H9 (cell line): ENCODE data around the gene KCNQ2. TPM values are rescaled to one million over a fixed set of nuclear protein-coding genes. Genes with fewer than 3 reads are reported as not detected.

Experiments
- DNase-seq: peaks from one replicate; pipeline ENCODE4 v3.0.0-alpha.2; 2017
- H2AFZ ChIP-seq: one replicate; pipeline ENCODE4 v1.6.1; 2013; ENCODE audit warnings: mild to moderate bottlenecking, low read length, control low read depth, moderate library complexity
- H2AK5ac ChIP-seq: 2 replicates; pipeline ENCODE4 v1.6.1; 2013; ENCODE audit warnings: low read length, control low read depth, mixed read lengths; ENCODE audit not compliant: insufficient read length
- H2BK120ac ChIP-seq: one replicate; pipeline ENCODE4 v1.6.1; 2013; ENCODE audit warnings: low read depth, mild to moderate bottlenecking, low read length, control low read depth, inconsistent platforms; ENCODE audit not compliant: poor library complexity, severe bottlenecking
- H2BK12ac ChIP-seq: 2 replicates; pipeline ENCODE4 v1.6.1; 2013; ENCODE audit warnings: low read length, control low read depth, mixed read lengths, low read depth; ENCODE audit not compliant: insufficient read length
- H2BK15ac ChIP-seq: 2 replicates; pipeline ENCODE4 v1.6.1; 2013; ENCODE audit warnings: low read depth, low read length, control low read depth
- H2BK20ac ChIP-seq: one replicate; pipeline ENCODE4 v1.6.1; 2013; ENCODE audit warnings: low read depth, mild to moderate bottlenecking, low read length, control low read depth, inconsistent platforms; ENCODE audit not compliant: poor library complexity, severe bottlenecking
- H2BK5ac ChIP-seq: 2 replicates; pipeline ENCODE4 v1.6.1; 2013; ENCODE audit warnings: low read length, control low read depth, mixed read lengths; ENCODE audit not compliant: insufficient read length
- H3K14ac ChIP-seq: 2 replicates; pipeline ENCODE4 v1.6.1; 2013; ENCODE audit warnings: low read length, control low read depth; ENCODE audit not compliant: insufficient read depth
- H3K18ac ChIP-seq: 2 replicates; pipeline ENCODE4 v1.6.1; 2013; ENCODE audit warnings: low read depth, mild to moderate bottlenecking, mixed read lengths, low read length, control low read depth; ENCODE audit not compliant: insufficient read length
- H3K23ac ChIP-seq: 2 replicates; pipeline ENCODE4 v1.6.1; 2013; ENCODE audit warnings: low read length, control low read depth, mixed read lengths, low read depth; ENCODE audit not compliant: insufficient read length
- H3K23me2 ChIP-seq: 2 replicates; pipeline ENCODE4 v1.6.1; 2013; ENCODE audit warnings: low read depth, mild to moderate bottlenecking, mixed read lengths, low read length, control low read depth; ENCODE audit not compliant: insufficient read length, poor library complexity, severe bottlenecking
- H3K27ac ChIP-seq: 2 replicates; pipeline ENCODE4 v1.5.1; 2013; ENCODE audit warnings: low read length, control low read depth, mixed read lengths, low read depth; ENCODE audit not compliant: insufficient read length
- H3K27me3 ChIP-seq: 2 replicates; pipeline ENCODE4 v1.6.1; 2013; ENCODE audit warnings: low read length, control low read depth, inconsistent platforms; ENCODE audit not compliant: insufficient read depth
- H3K4ac ChIP-seq: 2 replicates; pipeline ENCODE4 v1.6.1; 2013; ENCODE audit warnings: low read depth, mild to moderate bottlenecking, control low read depth, inconsistent platforms, low read length, moderate library complexity
- H3K4me1 ChIP-seq: 2 replicates; pipeline ENCODE4 v1.6.1; 2013; ENCODE audit warnings: low read length, control low read depth, inconsistent platforms; ENCODE audit not compliant: insufficient read depth
- H3K4me2 ChIP-seq: 2 replicates; pipeline ENCODE4 v1.6.1; 2013; ENCODE audit warnings: low read length, control low read depth, mixed read lengths; ENCODE audit not compliant: insufficient read length, insufficient read depth
- H3K56ac ChIP-seq: 2 replicates; pipeline ENCODE4 v1.6.1; 2013; ENCODE audit warnings: low read depth, mild to moderate bottlenecking, mixed read lengths, low read length, control low read depth; ENCODE audit not compliant: insufficient read length
- H3K79me1 ChIP-seq: 2 replicates; pipeline ENCODE4 v1.6.1; 2013; ENCODE audit warnings: low read depth, mild to moderate bottlenecking, moderate library complexity, low read length, control low read depth, inconsistent platforms; ENCODE audit not compliant: insufficient read depth, poor library complexity, severe bottlenecking
- H3K79me2 ChIP-seq: 2 replicates; pipeline ENCODE4 v1.6.1; 2013; ENCODE audit warnings: low read length, control low read depth, inconsistent platforms; ENCODE audit not compliant: insufficient read depth
- H3K9ac ChIP-seq: 2 replicates; pipeline ENCODE4 v1.6.1; 2013; ENCODE audit warnings: low read length, control low read depth, mixed read lengths; ENCODE audit not compliant: insufficient read length; ENCODE audit errors: extremely low read depth
- H3K9me3 ChIP-seq: one replicate; pipeline ENCODE4 v1.6.1; 2013; ENCODE audit warnings: low read depth, low read length, inconsistent platforms; ENCODE audit not compliant: control insufficient read depth
- H3T11ph ChIP-seq: one replicate; pipeline ENCODE4 v1.6.1; 2013; ENCODE audit warnings: mild to moderate bottlenecking, low read length, control low read depth, inconsistent platforms
- H4K20me1 ChIP-seq: one replicate; pipeline ENCODE4 v1.6.1; 2013; ENCODE audit not compliant: control insufficient read depth, insufficient read length, insufficient read depth
- H4K5ac ChIP-seq: 2 replicates; pipeline ENCODE4 v1.6.1; 2013; ENCODE audit warnings: low read depth, mild to moderate bottlenecking, mixed read lengths, low read length, control low read depth; ENCODE audit not compliant: insufficient read length
- H4K8ac ChIP-seq: replicated peaks from 2 replicates; pipeline ENCODE4 v1.6.1; 2013; ENCODE audit warnings: low read length, control low read depth, mixed read lengths, low read depth; ENCODE audit not compliant: insufficient read length
- H4K91ac ChIP-seq: 2 replicates; pipeline ENCODE4 v1.6.1; 2013; ENCODE audit warnings: low read depth, mild to moderate bottlenecking, moderate library complexity, mixed read lengths, low read length, control low read depth; ENCODE audit not compliant: insufficient read length
- H3K27ac Mint-ChIP-seq, 3 experiments: 2 replicates in 2 of 3; 3 replicates in 1 of 3; pipeline ENCODE4 v1.8.0; 2020 to 2021; ENCODE audit warnings: mixed read lengths in 3 of 3, mild to moderate bottlenecking in 1 of 3, moderate library complexity in 1 of 3
- H3K27me3 Mint-ChIP-seq: 2 replicates; pipeline ENCODE4 v1.8.0; 2021; ENCODE audit warnings: low read depth, mild to moderate bottlenecking, moderate library complexity, mixed read lengths
- H3K36me3 Mint-ChIP-seq, 3 experiments: 2 replicates in 2 of 3; 3 replicates in 1 of 3; pipeline ENCODE4 v1.8.0; 2020 to 2021; ENCODE audit warnings: low read depth in 3 of 3, mixed read lengths in 3 of 3; ENCODE audit not compliant: insufficient read depth in 1 of 3
- H3K4me1 Mint-ChIP-seq, 2 experiments: 2 replicates each; pipeline ENCODE4 v1.8.0; 2020; ENCODE audit warnings: mixed read lengths in 2 of 2
- H3K4me3 Mint-ChIP-seq, 2 experiments: 2 replicates in 1 of 2; 3 replicates in 1 of 2; pipeline ENCODE4 v1.8.0; 2020 to 2021; ENCODE audit warnings: mild to moderate bottlenecking in 2 of 2, mixed read lengths in 2 of 2, moderate library complexity in 1 of 2
- H3K9me3 Mint-ChIP-seq, 2 experiments: 2 replicates in 1 of 2; 3 replicates in 1 of 2; pipeline ENCODE4 v1.8.0; 2020; ENCODE audit warnings: mild to moderate bottlenecking in 2 of 2, mixed read lengths in 2 of 2, moderate library complexity in 1 of 2
- CTCF ChIP-seq: fragments of 200-600 bp; sonication (generic); conservative IDR thresholded peaks from 3 replicates; pipeline ENCODE4 v1.8.0; 2021; ENCODE audit warnings: antibody characterized with exemption, mild to moderate bottlenecking
- WGBS: extraction: QIAGEN DNeasy Blood & Tissue Kit; methylation state at CpG from one replicate; pipeline ENCODE4 v1.1.7; 2013; ENCODE audit warnings: missing lambda C conversion rate, low lambda C conversion rate, mixed read lengths; ENCODE audit not compliant: insufficient read length; ENCODE audit errors: extremely low coverage; 5-methylcytosine and 5-hydroxymethylcytosine counted together
- total RNA-seq: library from RNA; stranded (reverse); gene quantifications from 2 replicates; pipeline ENCODE4 v1.2.1, GENCODE V29; 2021

Gene KCNQ2
- total RNA-seq, 1 experiment from 2014 or later: 69.2 TPM

GRCh38 chr20:63491635-63492230 is 19.3 kb upstream of the KCNQ2 start:
- H4K20me1 ChIP-seq: no peaks in the 10 kb centered on the region
- H2BK120ac ChIP-seq: no peak overlapping the region
- H3K27ac ChIP-seq: no peak overlapping the region
- no peak overlapping the region for H4K91ac ChIP-seq
- H2AK5ac ChIP-seq: no peak overlapping the region
- H2AFZ ChIP-seq: no peak overlapping the region
- DNase-seq: no peak
- Mint-ChIP-seq H3K36me3 (peaks cover 15 to 24% (median 15%) of the 10 kb centered on the region in 3 experiments; a peak in 6 of 7 replicates), H3K27me3 (peaks cover 49% of the 10 kb centered on the region), H3K27ac (no peak overlapping the region), H3K9me3 (peaks cover 2 to 11% of the 10 kb centered on the region in 2 experiments; a peak in 3 of 5 replicates), H3K4me3 (no peak overlapping the region; a peak in 1 of 5 replicates), H3K4me1 (peaks cover 2 to 8% of the 10 kb centered on the region in 2 experiments; a peak in 3 of 4 replicates)
- no peak overlapping the region for H3K18ac ChIP-seq
- H3K4me2 ChIP-seq: no peak overlapping the region
- no peak overlapping the region for H4K8ac ChIP-seq
- no peak overlapping the region for H2BK12ac ChIP-seq
- no peaks in the 10 kb centered on the region for H3K79me2 ChIP-seq
- WGBS: 100% methylated on average over 1 of the region's 4 CpGs
- no peak overlapping the region for H3K23ac ChIP-seq
- H3K27me3 ChIP-seq: no peaks in the 10 kb centered on the region; the same call in 1 of the 2 replicates
- H3K23me2 ChIP-seq: no peaks in the 10 kb centered on the region
- H3K14ac ChIP-seq: no peak overlapping the region
- H2BK15ac ChIP-seq: no peak overlapping the region
- no peak overlapping the region for H3K56ac ChIP-seq
- H4K5ac ChIP-seq: no peak overlapping the region
- no peak overlapping the region for H3T11ph ChIP-seq
- no peak for TF ChIP-seq CTCF
- H3K79me1 ChIP-seq: no peaks in the 10 kb centered on the region
- H3K4ac ChIP-seq: no peak overlapping the region
- H3K4me1 ChIP-seq: no peaks in the 10 kb centered on the region
- H2BK5ac ChIP-seq: no peak overlapping the region
- no peak overlapping the region for H2BK20ac ChIP-seq
- H3K9ac ChIP-seq: no peak overlapping the region
- H3K9me3 ChIP-seq: no peaks in the 10 kb centered on the region
